ENCODE measurements around the gene CALN1. TPM values are rescaled to one million over a fixed set of nuclear protein-coding genes. Genes with fewer than 3 reads are reported as not detected.

CALN1 gene
- total and polyA plus RNA-seq, 9 of the 15 experiments (the other 6 are each of a cell fraction or from before 2014, with no cell fraction given) = 1.4 to 7.5 (median 3.3) TPM

GRCh38 chr7:72059925-72060324 lies 352.2 kb downstream of the CALN1 start:
- intact Hi-C loops (cut with micrococcal nuclease) (no loop called here), in situ Hi-C loops (cut with MboI) (no loop called here)
- H3K9ac ChIP-seq (ENCODE audit: insufficient read depth in 1 of 2, low read depth in 2 of 2, low read length in 2 of 2) = no peak overlapping the region
- no peaks in the 10 kb centered on the region for H4K20me1 ChIP-seq (replicated peaks; ENCODE audit: control insufficient read depth, insufficient read depth, low read length)
- 7% methylated on average over 3 of the region's 3 CpGs for WGBS (ENCODE audit: insufficient coverage, low coverage, missing lambda C conversion rate)
- ChIA-PET CTCF (ENCODE audit: low intra/inter-chr PET ratio) (no interaction called here), POLR2A (no interaction called here)
- H3K36me3 ChIP-seq (ENCODE audit: control insufficient read depth, insufficient read depth, low read length) = no peaks in the 10 kb centered on the region
- no peaks in the 10 kb centered on the region for H3K27me3 ChIP-seq (ENCODE audit: control insufficient read depth in 2 of 2, insufficient read depth in 2 of 2, low read length in 2 of 2)
- DNase-seq (ENCODE audit: extremely low read depth in 1 of 4, low spot score in 3 of 4) = no peak
- no peak overlapping the region for H3K27ac ChIP-seq (ENCODE audit: extremely low read depth, low read depth, low read length)
- H3K79me2 ChIP-seq (ENCODE audit: control insufficient read depth, insufficient read depth, low read length) = no peaks in the 10 kb centered on the region
- no peaks in the 10 kb centered on the region for H3K4me1 ChIP-seq (replicated peaks in 1 of 2; ENCODE audit: control insufficient read depth in 2 of 2, insufficient read depth in 2 of 2, low read length in 2 of 2)
- H3K9me1 ChIP-seq (ENCODE audit: control insufficient read depth, insufficient read depth, low read length) = no peaks in the 10 kb centered on the region
- no peak overlapping the region for H2AFZ ChIP-seq (ENCODE audit: low read depth, low read length)
- no peak overlapping the region for H3K4me2 ChIP-seq (ENCODE audit: insufficient read depth, low read length)
- H3K4me3 ChIP-seq = no peak overlapping the region
- BruUV-seq (replicated peaks) = no TSS peak
- no peak for FAIRE-seq
- H3K9me3 ChIP-seq (replicated peaks; ENCODE audit: control insufficient read depth, insufficient read depth, low read depth, low read length) = no peaks in the 10 kb centered on the region
- no peak for ATAC-seq
- TF ChIP-seq, protein P1, sequence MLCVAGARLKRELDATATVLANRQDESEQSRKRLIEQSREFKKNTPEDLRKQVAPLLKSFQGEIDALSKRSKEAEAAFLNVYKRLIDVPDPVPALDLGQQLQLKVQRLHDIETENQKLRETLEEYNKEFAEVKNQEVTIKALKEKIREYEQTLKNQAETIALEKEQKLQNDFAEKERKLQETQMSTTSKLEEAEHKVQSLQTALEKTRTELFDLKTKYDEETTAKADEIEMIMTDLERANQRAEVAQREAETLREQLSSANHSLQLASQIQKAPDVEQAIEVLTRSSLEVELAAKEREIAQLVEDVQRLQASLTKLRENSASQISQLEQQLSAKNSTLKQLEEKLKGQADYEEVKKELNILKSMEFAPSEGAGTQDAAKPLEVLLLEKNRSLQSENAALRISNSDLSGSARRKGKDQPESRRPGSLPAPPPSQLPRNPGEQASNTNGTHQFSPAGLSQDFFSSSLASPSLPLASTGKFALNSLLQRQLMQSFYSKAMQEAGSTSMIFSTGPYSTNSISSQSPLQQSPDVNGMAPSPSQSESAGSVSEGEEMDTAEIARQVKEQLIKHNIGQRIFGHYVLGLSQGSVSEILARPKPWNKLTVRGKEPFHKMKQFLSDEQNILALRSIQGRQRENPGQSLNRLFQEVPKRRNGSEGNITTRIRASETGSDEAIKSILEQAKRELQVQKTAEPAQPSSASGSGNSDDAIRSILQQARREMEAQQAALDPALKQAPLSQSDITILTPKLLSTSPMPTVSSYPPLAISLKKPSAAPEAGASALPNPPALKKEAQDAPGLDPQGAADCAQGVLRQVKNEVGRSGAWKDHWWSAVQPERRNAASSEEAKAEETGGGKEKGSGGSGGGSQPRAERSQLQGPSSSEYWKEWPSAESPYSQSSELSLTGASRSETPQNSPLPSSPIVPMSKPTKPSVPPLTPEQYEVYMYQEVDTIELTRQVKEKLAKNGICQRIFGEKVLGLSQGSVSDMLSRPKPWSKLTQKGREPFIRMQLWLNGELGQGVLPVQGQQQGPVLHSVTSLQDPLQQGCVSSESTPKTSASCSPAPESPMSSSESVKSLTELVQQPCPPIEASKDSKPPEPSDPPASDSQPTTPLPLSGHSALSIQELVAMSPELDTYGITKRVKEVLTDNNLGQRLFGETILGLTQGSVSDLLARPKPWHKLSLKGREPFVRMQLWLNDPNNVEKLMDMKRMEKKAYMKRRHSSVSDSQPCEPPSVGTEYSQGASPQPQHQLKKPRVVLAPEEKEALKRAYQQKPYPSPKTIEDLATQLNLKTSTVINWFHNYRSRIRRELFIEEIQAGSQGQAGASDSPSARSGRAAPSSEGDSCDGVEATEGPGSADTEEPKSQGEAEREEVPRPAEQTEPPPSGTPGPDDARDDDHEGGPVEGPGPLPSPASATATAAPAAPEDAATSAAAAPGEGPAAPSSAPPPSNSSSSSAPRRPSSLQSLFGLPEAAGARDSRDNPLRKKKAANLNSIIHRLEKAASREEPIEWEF (CRISPR knock-in tag; IDR thresholded peaks at IDR 0.05) = no peak
- TF ChIP-seq MBD2 (IDR thresholded peaks at IDR 0.05; ENCODE audit: borderline replicate concordance, low read depth) (no peak), NFIC (IDR thresholded peaks at IDR 0.05) (no peak), POU5F1 (IDR thresholded peaks at IDR 0.05; ENCODE audit: borderline replicate concordance, low read depth, low read length, partially characterized antibody) (no peak), SNIP1 (IDR thresholded peaks at IDR 0.05; ENCODE audit: low read depth) (no peak), NCOA2 (IDR thresholded peaks at IDR 0.05; ENCODE audit: partially characterized antibody in 2 of 2) (no peak), MECOM (CRISPR knock-in tag; IDR thresholded peaks at IDR 0.05) (no peak), ETV6 (IDR thresholded peaks at IDR 0.05; ENCODE audit: borderline replicate concordance in 1 of 2, low read depth in 2 of 2, low read length in 1 of 2) (no peak), ETV6 (CRISPR knock-in tag; IDR thresholded peaks at IDR 0.05; ENCODE audit: borderline replicate concordance) (no peak), ZNF830 (CRISPR knock-in tag; IDR thresholded peaks at IDR 0.05) (no peak), GABPA (tag; conservative IDR thresholded peaks at IDR 0.05; ENCODE audit: low read depth) (no peak), U2AF1 (optimal IDR thresholded peaks at IDR 0.05; ENCODE audit: low read depth, low read length) (no peak), HNRNPK (IDR thresholded peaks at IDR 0.05; ENCODE audit: low read depth, low read length, poor library complexity, severe bottlenecking) (no peak), MEF2A (IDR thresholded peaks at IDR 0.05; ENCODE audit: control insufficient read depth, low read depth, low read length) (no peak)
- TF ChIP-seq, protein P2, sequence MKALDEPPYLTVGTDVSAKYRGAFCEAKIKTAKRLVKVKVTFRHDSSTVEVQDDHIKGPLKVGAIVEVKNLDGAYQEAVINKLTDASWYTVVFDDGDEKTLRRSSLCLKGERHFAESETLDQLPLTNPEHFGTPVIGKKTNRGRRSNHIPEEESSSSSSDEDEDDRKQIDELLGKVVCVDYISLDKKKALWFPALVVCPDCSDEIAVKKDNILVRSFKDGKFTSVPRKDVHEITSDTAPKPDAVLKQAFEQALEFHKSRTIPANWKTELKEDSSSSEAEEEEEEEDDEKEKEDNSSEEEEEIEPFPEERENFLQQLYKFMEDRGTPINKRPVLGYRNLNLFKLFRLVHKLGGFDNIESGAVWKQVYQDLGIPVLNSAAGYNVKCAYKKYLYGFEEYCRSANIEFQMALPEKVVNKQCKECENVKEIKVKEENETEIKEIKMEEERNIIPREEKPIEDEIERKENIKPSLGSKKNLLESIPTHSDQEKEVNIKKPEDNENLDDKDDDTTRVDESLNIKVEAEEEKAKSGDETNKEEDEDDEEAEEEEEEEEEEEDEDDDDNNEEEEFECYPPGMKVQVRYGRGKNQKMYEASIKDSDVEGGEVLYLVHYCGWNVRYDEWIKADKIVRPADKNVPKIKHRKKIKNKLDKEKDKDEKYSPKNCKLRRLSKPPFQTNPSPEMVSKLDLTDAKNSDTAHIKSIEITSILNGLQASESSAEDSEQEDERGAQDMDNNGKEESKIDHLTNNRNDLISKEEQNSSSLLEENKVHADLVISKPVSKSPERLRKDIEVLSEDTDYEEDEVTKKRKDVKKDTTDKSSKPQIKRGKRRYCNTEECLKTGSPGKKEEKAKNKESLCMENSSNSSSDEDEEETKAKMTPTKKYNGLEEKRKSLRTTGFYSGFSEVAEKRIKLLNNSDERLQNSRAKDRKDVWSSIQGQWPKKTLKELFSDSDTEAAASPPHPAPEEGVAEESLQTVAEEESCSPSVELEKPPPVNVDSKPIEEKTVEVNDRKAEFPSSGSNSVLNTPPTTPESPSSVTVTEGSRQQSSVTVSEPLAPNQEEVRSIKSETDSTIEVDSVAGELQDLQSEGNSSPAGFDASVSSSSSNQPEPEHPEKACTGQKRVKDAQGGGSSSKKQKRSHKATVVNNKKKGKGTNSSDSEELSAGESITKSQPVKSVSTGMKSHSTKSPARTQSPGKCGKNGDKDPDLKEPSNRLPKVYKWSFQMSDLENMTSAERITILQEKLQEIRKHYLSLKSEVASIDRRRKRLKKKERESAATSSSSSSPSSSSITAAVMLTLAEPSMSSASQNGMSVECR (CRISPR knock-in tag; IDR thresholded peaks at IDR 0.05) = no peak
